Body of pancreas (tissue), 4 donors: ENCODE data around the gene MAPK11. TPM values are rescaled to one million over a fixed set of nuclear protein-coding genes. Genes with fewer than 3 reads are reported as not detected.

ENCODE experiments used
- ATAC-seq: fragments of 150-250 bp; one replicate; pipeline ENCODE4 v1.9.1; 2016
- DNase-seq, 4 donors: peaks; one replicate each; pipeline ENCODE4 v3.0.0-alpha.2; 2019
- H3K27ac ChIP-seq, 4 donors: fragments of 200-600 bp; sonication (generic); 1 replicate in 3 of 4; 2 replicates in 1 of 4; pipeline versions ENCODE4 v1.5.1 to v1.6.1; 2016 to 2019; ENCODE audit warnings: mild to moderate bottlenecking in 1 of 4, mixed read lengths in 1 of 4, moderate library complexity in 1 of 4
- H3K27me3 ChIP-seq, 2 donors: fragments of 200-600 bp; sonication (generic); one replicate each; pipeline ENCODE4 v1.6.0; 2016; ENCODE audit warnings: mild to moderate bottlenecking in 1 of 2
- H3K36me3 ChIP-seq, 2 donors: fragments of 200-600 bp; sonication (generic); replicated peaks in 1 of 2; 2 replicates each; pipeline ENCODE4 v1.5.1; 2016; ENCODE audit warnings: low read depth in 2 of 2; ENCODE audit not compliant: insufficient read depth in 1 of 2
- H3K4me1 ChIP-seq: fragments of 200-600 bp; sonication (generic); one replicate; pipeline ENCODE4 v1.6.0; 2016
- H3K4me3 ChIP-seq, 2 donors: fragments of 200-600 bp; sonication (generic); 1 replicate in 1 of 2; 2 replicates in 1 of 2; pipeline ENCODE4 v1.5.1; 2016 to 2019
- H3K9me3 ChIP-seq, 3 donors: fragments of 200-600 bp; sonication (generic); 1 replicate in 2 of 3; 2 replicates in 1 of 3; pipeline ENCODE4 v1.5.1; 2016
- CTCF ChIP-seq, 7 experiments: fragments of 450-650 bp in 4 of 7; fragments of 200-600 bp in 3 of 7; sonication (generic) in 3 of 7; IDR thresholded peaks; one replicate each; pipeline ENCODE4 v1.5.1; 2016 to 2019; ENCODE audit warnings: antibody characterized with exemption in 7 of 7
- POLR2A ChIP-seq, 3 donors: fragments of 450-650 bp; IDR thresholded peaks; one replicate each; pipeline ENCODE4 v1.6.1; 2016; ENCODE audit warnings: antibody characterized with exemption in 3 of 3, mild to moderate bottlenecking in 2 of 3
- WGBS, 2 donors: methylation state at CpG; one replicate each; pipeline ENCODE4 v1.1.5; 2017; 5-methylcytosine and 5-hydroxymethylcytosine counted together
- intact Hi-C: fragments of 100-400 bp; cut with DNase I; formaldehyde crosslinking; loops from one replicate; pipeline ENCODE4 v1.15.1; 2023
- total RNA-seq, 2 donors: library from RNA; depleted of rRNA; stranded (reverse); fragments of >200 nt; gene quantifications; one replicate each; pipeline ENCODE4 v1.1.0, GENCODE V29; 2016

Gene MAPK11
- 1 to 10 TPM; 3.0 to 3.6 TPM for total RNA-seq

GRCh38 chr22:50269970-50270665, at the start of gene MAPK11:
MAPK11 (minus strand) TSS chr22:50270380; CDS start chr22:50270292, 88 bp downstream.
- peak within 1 kb of the TSS in 2 of 4 donors; percentile 28 to 44 for H3K27ac ChIP-seq
- DNase-seq (peak in 2 of 4 donors; percentile 43 to 45), ATAC-seq (peak; percentile 46)
- no peak for TF ChIP-seq POLR2A (IDR thresholded peaks at IDR 0.05)
- 1 to 2% methylated on average over 11 to 76 of the region's 92 CpGs for WGBS, 2 donors
- intact Hi-C loops = loop anchor here (5.0 kb wide), 1 partner anchor 62 kb away; no protein-coding TSS in a partner anchor
- no peaks in the 10 kb centered on the region for H3K36me3 ChIP-seq
- H3K4me1 ChIP-seq = peaks cover 52% of the 10 kb centered on the region
- no peaks in the 10 kb centered on the region for H3K9me3 ChIP-seq
- no peaks in the 10 kb centered on the region for H3K27me3 ChIP-seq
- peak within 1 kb of the TSS in 1 of 2 donors; percentile 3 for H3K4me3 ChIP-seq

GRCh38 chr22:50319503-50319951, 49.3 kb upstream of the MAPK11 start:
- intact Hi-C loops = no loop called here
- no peaks in the 10 kb centered on the region for H3K4me1 ChIP-seq
- no peak overlapping the region for H3K4me3 ChIP-seq
- ATAC-seq (no peak), DNase-seq (no peak)
- H3K36me3 ChIP-seq = no peaks in the 10 kb centered on the region
- H3K27ac ChIP-seq = no peak overlapping the region
- TF ChIP-seq CTCF (IDR thresholded peaks at IDR 0.05) (no peak), POLR2A (IDR thresholded peaks at IDR 0.05) (no peak)
- no peaks in the 10 kb centered on the region for H3K27me3 ChIP-seq
- 84 to 86% methylated on average over 13 to 15 of the region's 15 CpGs for WGBS, 2 donors
- H3K9me3 ChIP-seq = no peaks in the 10 kb centered on the region

GRCh38 chr22:50318698-50319411, 48.7 kb upstream of the MAPK11 start:
- no peak overlapping the region for H3K27ac ChIP-seq
- TF ChIP-seq CTCF (IDR thresholded peaks at IDR 0.05) (no peak), POLR2A (IDR thresholded peaks at IDR 0.05) (no peak)
- DNase-seq = no peak
- H3K4me1 ChIP-seq = no peaks in the 10 kb centered on the region
- H3K27me3 ChIP-seq = no peaks in the 10 kb centered on the region
- no peak for ATAC-seq
- H3K9me3 ChIP-seq = no peaks in the 10 kb centered on the region
- WGBS, 2 donors = 80 to 89% methylated on average over 8 to 21 of the region's 21 CpGs
- H3K4me3 ChIP-seq = no peak overlapping the region
- H3K36me3 ChIP-seq = no peaks in the 10 kb centered on the region
- intact Hi-C loops = no loop called here

- H3K4me3 ChIP-seq = no peak overlapping the region
- no peaks in the 10 kb centered on the region for H3K4me1 ChIP-seq
- WGBS, 2 donors = 73 to 75% methylated on average over 1 to 7 of the region's 7 CpGs
- no peaks in the 10 kb centered on the region for H3K27me3 ChIP-seq
- TF ChIP-seq POLR2A (IDR thresholded peaks at IDR 0.05) (no peak), CTCF (IDR thresholded peaks at IDR 0.05) (no peak)
- intact Hi-C loops = no loop called here
- DNase-seq (no peak), ATAC-seq (no peak)
- no peaks in the 10 kb centered on the region for H3K36me3 ChIP-seq
- H3K27ac ChIP-seq = no peak overlapping the region
- H3K9me3 ChIP-seq = no peaks in the 10 kb centered on the region
Observed at GRCh38 chr22:50318356-50318697, 48.1 kb upstream of the MAPK11 start.

- WGBS, 2 donors = 80 to 88% methylated on average over 3 to 7 of the region's 7 CpGs
- Histone ChIP-seq H3K4me1 (no peaks in the 10 kb centered on the region), H3K27ac (no peak overlapping the region), H3K36me3 (no peaks in the 10 kb centered on the region), H3K9me3 (no peaks in the 10 kb centered on the region), H3K27me3 (no peaks in the 10 kb centered on the region), H3K4me3 (no peak overlapping the region)
- intact Hi-C loops = no loop called here
- ATAC-seq = no peak
- DNase-seq = no peak
- no peak for TF ChIP-seq POLR2A (IDR thresholded peaks at IDR 0.05)
- no peak for TF ChIP-seq CTCF (IDR thresholded peaks at IDR 0.05)
Observed at GRCh38 chr22:50317674-50318073, 47.5 kb upstream of the MAPK11 start.
